ENCODE data around the gene TBC1D17.
"Not testable (repeated sequence)": the region's sequence is repeated elsewhere in the genome, so short reads cannot be mapped to it uniquely, and the experiment has no call there.

TBC1D17 gene

GRCh38 chr19:49916839-49917733 is 39.6 kb downstream of the TBC1D17 start:
- in situ Hi-C loops (cut with MboI; ENCODE audit: low sequenced_read_pairs): no loop called here

GRCh38 chr19:49918089-49918488 is 40.6 kb downstream of the TBC1D17 start:
- in situ Hi-C loops (cut with MboI; ENCODE audit: low sequenced_read_pairs): no loop called here

- in situ Hi-C loops (cut with MboI; ENCODE audit: low sequenced_read_pairs): no loop called here
Measured at GRCh38 chr19:49920624-49921363, 43.3 kb downstream of the TBC1D17 start.

- in situ Hi-C loops (cut with MboI; ENCODE audit: low sequenced_read_pairs): no loop called here
Measured at GRCh38 chr19:49921871-49922795, 44.6 kb downstream of the TBC1D17 start.

DNA sequence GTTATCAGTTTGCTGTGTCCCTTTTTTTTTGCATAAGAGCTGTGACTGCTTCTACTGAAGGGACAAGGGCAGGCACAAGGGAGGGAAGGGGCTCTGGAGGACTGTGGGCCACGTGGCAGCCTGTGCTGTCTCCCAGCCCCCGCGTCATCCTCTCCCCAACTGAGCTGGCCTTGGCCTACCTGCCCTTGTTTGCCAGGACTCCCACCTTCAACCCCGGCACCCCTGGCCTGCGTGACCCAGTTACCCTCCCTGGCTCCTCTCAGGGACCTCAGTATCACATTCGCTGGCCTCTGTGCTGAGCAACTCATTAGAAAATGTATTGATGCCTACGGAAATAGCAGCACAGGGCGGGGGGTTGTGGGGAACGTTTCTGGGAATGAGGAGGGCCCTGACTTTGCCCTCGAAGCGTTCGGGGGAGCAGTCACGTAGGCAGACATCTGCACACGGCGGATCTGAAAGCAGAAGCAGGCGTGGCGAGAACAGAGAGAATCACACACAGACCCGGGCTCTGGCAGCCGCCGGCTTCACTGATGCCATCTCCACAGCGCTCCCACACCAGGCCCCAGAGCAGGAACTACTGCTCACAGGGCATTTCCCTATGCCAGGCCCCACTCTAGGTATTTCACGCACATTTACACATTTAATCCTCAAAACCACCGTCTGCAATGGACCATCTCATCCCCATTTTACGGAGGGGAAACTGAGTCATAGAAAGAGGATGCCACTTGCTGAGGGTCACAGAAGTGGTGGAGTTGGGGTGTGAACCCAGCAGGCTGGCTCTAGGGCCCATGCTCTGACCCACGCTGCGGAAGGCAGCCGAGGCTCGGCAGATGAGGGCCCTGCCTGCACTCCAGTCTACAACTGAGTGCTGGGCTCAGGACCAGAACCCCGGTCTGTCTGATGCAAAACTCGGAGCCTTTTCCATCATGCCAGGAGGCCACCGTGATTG is 45.8 kb downstream of the TBC1D17 start:
- in situ Hi-C loops (cut with MboI; ENCODE audit: low sequenced_read_pairs): no loop called here

GRCh38 chr19:49924004-49924880 is 46.7 kb downstream of the TBC1D17 start:
- in situ Hi-C loops (cut with MboI; ENCODE audit: low sequenced_read_pairs): no loop called here

DNA sequence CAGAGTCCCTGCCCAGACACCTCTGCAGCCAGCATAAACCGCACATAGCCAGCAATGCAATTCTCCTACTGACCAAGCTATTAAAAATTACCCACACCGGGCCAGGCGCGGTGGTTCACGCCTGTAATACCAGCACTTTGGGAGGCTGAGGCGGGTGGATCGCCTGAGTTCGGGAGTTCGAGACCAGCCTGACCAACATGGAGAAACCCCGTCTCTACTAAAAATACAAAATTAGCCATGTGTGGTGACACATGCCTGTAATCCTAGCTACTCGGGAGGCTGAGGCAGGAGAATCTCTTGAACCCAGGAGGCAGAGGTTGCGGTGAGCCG is 47.3 kb downstream of the TBC1D17 start:
- in situ Hi-C loops (cut with MboI; ENCODE audit: low sequenced_read_pairs): not testable (repeated sequence)

- in situ Hi-C loops (cut with MboI; ENCODE audit: low sequenced_read_pairs): no loop called here
Measured at GRCh38 chr19:49925486-49925885, 48.0 kb downstream of the TBC1D17 start.

DNA sequence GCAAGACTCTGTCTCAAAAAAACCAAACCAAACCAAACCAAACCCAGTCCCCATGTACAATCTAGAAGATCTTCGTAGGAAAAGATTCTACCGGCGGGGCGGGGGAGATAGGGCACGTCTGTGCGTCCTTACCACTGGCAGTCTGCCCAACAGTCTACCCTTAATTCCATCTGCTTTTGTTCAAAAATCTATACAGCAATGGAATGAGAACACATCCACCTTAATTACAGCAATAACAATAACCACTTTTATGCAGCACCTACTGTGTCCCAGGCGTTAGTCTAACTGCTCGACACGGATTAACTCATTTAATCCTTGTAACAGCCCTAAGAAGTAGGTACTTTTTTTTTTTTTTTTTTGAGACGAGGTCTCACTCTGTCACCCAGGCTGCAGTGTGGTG is 49.0 kb downstream of the TBC1D17 start:
- in situ Hi-C loops (cut with MboI; ENCODE audit: low sequenced_read_pairs): no loop called here

DNA sequence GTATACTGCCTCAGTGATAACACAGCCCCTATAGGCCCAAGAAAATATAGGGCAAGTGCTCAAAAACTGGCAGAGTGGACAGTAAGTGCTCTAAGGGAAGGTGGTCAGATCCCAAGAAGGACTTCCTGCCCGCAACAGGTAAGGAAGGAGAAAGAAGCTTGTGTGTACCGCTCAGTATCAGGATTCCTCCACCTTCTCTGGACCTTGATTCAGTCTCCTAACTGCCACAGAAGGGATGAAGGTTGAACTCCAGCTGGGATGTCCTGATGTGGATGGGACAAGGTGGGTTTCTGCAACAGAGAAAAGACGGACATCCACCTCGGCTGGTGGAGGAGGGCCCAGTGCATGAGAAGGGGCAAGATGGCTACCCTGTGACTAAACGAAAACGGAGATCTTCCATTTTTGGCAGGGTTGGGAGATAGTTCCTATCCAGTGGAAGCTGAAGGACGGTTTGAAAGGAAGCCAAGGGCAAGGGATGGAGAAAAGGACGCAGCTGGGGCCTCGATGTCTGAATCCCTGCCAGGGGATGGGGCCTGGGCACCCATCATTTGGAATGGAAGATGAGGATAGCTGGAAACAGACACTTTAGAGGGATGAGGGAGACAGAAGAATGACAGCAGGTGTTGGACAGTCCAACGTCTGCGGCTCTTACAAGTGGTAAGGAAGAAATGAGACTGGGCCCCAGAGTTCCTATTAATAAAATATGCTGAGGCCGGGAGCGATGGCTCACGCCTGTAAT is 50.2 kb downstream of the TBC1D17 start:
- in situ Hi-C loops (cut with MboI; ENCODE audit: low sequenced_read_pairs): no loop called here

- in situ Hi-C loops (cut with MboI; ENCODE audit: low sequenced_read_pairs): no loop called here
Measured at GRCh38 chr19:49929121-49929610, 51.7 kb downstream of the TBC1D17 start, which contains the start of the genes ATF5 and NUP62. TSS of gene ATF5 (plus strand) at chr19:49929205. CDS start at chr19:49930851, 1,646 bp downstream. TSS of gene NUP62 (minus strand) at chr19:49929504. CDS start at chr19:49909807, 19,697 bp downstream.

- in situ Hi-C loops (cut with MboI; ENCODE audit: low sequenced_read_pairs): loop anchor here (10.0 kb wide), 1 partner anchor 55 kb away; no protein-coding TSS in a partner anchor
Measured at GRCh38 chr19:49929611-49930482, 52.3 kb downstream of the TBC1D17 start.

DNA sequence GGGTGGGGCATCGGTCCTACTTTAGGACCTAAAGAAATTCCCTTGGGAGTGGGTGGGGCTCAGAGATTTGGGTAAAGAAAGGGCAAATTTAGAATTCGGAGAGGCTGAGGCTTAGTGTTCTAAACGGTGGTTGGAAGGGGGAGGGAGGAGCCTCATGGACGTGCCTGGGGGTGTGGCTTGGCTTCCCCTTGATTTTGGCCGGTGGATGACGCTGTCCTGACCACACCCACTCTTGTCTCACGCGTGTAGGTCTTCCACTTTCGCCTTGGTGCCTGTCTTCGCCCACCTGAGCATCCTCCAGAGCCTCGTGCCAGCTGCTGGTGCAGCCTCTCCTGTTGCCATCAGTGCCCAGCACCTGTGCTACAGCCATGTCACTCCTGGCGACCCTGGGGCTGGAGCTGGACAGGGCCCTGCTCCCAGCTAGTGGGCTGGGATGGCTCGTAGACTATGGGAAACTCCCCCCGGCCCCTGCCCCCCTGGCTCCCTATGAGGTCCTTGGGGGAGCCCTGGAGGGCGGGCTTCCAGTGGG is 53.0 kb downstream of the TBC1D17 start:
- in situ Hi-C loops (cut with MboI; ENCODE audit: low sequenced_read_pairs): loop anchor here (10.0 kb wide), 1 partner anchor 54 kb away; no protein-coding TSS in a partner anchor

DNA sequence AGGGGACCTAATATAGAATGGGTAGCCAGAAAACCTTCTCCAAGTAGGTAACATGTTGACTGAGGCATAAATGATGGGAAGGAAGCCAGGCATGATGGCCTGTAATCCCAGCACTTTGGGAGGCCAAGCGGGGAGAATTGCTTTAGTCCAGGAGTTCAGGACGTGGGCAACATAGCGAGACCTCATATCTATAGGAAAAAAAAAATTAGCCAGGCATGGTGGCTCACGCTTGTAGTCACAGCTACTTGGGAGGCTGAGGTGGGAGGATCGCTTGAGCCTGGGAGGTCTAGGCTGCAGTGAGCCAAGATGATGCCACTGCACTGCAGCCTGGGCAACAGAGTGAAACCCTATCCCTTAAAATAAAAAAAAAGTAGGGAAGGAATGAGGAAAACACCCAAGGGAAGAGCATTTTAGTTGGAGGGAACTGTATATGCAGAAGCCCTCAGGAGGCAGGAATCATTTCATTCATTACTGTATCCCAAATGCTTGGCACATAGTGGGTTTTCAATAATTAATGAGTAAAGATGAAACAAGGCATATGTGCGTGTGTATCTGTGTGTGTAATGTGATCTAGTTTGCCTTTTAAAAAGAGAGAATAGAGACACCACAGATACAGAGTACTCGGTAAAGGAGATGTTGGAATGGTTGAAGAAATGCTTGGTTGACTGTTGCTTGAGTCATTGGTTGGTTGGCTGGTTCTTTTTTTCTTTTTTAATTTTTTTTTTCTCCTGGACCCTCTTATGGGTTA is 54.0 kb downstream of the TBC1D17 start:
- in situ Hi-C loops (cut with MboI; ENCODE audit: low sequenced_read_pairs): loop anchor here (10.0 kb wide), 1 partner anchor 53 kb away; no protein-coding TSS in a partner anchor

DNA sequence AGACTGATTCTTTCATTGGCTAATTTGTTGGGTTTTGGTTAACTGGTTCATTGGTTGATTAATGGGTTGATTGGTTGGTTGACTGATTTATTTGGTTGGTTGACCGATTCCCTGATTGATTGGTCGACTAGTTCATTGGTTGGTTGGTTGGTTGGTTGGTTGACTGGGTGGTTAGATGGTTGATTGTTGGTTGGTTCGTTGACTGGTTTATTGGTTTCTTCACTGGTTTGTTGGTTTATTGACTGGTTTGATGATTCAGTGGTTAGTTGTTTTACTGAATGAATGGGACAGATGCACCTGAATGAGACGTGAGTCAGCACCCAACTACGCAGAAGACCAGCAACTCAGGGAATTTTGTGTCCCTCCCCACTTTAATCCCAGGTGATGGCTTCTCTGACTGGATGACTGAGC is 54.5 kb downstream of the TBC1D17 start:
- in situ Hi-C loops (cut with MboI; ENCODE audit: low sequenced_read_pairs): loop anchor here (10.0 kb wide), 1 partner anchor 53 kb away; no protein-coding TSS in a partner anchor

- in situ Hi-C loops (cut with MboI; ENCODE audit: low sequenced_read_pairs): loop anchor here (10.0 kb wide), 1 partner anchor 52 kb away; no protein-coding TSS in a partner anchor
Measured at GRCh38 chr19:49932731-49933131, 55.2 kb downstream of the TBC1D17 start.

All from HL-60/S4 treated with phorbol 12-myristate 13-acetate at 8.2 ng/mL for 4 days and 3 days (cell line).